HG03175 (cell line): ENCODE measurements around the gene GALR2.
A peak's percentile ranks its signal among the peaks of the same experiment; 100 is the strongest.

Source experiments
- ATAC-seq: cut with Tn5 transposase; IDR thresholded peaks from one replicate; pipeline ENCODE4 v1.9.1; 2021; ENCODE audit warnings: mild to moderate bottlenecking, moderate library complexity; ENCODE audit not compliant: unreplicated experiment

GALR2 gene

DNA sequence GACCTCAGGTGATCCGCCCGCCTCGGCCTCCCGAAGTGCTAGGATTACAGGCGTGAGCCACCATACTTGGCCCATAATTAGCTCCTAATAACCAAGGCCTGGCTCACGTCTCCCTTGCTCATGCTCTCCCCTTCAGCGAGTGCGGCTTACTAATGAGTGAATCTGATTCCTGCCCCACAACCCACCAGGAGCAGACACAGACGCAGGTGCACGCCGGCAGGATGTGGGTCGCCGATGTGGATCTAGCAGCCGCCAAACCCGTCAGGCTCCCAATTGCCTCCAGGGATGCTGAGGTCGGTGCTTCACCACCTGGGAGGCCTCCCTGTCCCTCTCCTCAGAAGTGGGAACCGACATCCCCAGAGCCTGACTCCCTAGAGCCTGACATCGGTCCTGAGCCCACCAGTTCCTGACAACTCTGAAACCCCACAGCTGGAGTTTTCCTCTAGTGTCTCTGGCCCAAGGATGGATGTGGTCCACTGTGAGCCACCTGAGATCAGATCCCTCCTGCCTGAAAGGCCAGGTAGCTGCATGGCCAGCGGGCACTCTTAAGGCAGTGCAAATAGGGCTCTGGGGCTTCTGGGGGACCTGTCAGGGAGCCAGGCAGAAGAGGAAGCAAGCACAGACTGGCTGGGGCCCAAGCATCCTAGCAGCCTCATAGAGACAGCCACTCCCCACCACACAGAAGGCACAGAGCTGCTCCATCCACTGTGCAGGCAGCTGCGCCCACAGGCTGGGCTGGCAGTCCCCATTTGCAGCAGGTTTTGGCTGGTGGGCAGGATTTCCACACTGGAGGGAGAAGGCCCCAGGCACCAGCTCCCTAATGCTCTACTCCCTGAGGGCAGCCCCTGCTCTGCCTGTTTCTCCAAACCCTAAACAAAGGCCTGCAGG, 18.2 kb downstream of the GALR2 start:
- no peak for ATAC-seq

- no peak for ATAC-seq
These were observed 19.5 kb downstream of the GALR2 start for GRCh38 chr17:76094046-76094445.

DNA sequence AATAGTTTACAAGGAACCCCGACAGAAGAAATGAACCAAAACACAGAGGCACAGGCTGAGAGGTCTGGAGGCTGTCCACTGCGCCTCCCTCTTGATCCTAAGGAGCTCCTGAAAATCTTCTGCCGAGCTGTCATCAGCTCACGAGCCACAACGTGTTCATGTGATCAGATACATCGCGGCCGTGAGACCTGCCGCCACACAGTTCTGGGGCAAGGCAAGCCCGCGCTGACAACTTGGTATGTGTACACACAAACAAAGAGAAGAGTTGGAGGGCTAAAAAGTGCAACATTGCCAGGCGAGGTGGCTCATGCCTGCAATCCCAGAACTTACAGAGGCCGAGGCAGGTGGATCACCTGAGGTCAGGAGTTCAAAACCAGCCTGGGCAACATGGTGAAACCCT, 21.4 kb downstream of the GALR2 start:
- ATAC-seq = no peak

DNA sequence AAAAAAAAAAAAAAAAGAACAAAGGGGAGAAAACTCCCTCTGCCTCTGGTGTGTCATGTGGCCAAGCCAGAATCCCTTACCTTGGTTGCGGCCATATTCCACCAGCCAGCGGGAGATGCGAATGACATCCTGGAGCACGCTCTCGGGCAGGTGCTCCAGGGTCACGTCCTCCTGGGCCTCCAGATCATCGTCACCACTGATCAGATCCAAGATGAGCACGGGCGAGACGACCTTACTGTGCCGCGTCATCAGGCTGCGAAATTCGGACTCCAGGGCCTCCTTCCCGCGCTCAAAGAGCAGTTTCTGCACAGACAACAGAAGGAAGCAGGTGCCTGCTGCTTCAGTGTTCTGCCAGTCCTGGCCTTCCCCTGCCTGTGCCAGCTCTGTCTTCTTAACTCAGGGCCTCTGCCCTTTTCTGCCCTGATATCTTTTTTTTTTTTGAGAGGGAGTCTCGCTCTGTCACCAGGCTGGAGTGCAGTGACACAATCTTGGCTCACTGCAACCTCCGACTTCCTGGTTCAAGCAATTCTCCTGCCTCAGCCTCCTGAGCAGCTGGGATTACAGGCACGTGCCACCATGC, 23.2 kb downstream of the GALR2 start:
- no peak for ATAC-seq

DNA sequence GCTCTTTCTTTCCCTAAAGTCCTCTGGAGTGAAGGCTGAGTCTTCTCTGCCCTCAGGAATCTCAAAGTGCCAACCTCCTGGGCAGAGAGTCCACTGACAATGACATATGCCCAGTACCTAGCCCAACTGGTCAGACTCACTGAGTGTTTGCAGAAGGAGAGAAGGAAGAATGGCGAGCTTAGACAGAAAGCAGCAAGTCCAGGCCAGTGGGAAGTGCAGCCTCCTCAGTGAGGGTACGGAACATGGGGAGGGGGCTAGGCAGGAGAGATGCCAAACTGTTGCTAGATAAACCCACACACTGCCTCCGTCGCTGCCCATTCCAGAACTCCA, 28.3 kb downstream of the GALR2 start:
- no peak for ATAC-seq

DNA sequence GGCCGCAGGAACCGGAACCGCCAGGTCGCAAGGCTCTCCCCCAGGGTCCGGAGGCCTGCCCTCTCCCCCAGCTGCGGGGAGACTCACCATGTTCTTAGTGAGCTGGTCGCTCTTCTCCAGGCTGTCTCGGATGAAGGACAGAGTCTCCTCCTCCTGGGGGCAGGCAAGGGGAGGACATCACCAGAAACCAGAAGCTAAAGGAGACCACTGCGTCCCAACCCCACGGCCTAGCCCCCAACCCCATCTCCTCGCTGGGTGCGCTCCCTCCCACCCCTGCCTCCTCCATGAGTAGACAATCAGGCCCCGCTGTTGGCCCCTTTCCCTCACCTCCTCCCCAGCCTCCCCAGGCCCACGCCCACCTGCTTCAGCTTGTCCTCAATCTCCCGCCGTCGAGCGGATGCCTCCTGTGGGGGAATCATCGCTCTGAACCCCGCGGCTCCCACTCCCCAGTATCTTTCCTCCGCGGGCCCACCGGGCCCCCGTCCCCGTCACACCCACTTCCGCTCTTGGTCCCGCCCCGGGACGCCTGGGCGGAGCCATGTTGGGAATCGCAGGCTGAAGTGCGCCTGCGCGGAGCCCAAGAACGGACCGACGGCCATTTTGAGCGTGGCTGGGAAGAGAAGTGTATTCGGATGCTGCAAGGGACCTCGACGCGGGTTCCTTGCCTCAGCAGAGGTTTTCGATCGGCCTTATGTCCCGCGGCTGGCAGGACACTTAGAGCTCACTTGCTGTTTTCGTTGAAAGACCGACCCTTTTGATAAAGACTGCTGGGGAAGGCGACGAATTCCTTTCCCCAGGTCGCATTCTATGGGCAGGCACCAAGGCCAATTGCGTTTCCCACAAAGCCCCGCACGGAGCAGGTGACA, 28.9 kb downstream of the GALR2 start, which contains the start of gene EXOC7:
EXOC7 (minus strand) TSS at position 514 of the 866 bp plus-strand sequence; CDS start at position 419, 95 bp downstream.
- ATAC-seq = peak; percentile 79

- ATAC-seq = no peak
These were observed 29.7 kb downstream of the GALR2 start for GRCh38 chr17:76104140-76104895.

DNA sequence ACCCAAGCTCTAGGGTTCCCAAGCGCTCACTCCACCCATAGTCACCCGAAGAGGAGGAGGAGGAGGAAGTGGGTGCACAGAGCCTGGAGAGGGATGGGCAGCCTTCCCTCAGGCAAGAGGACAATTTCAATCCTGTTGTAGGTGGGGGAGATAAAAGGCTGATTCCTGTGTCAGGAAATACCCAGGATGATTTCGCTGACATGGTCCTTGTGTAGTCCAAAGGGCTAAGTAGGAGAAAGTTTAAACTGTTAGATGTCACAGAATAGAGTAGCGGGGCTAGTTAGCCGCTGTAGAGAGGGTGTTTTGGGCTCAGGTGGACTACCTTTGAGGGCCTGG, 30.3 kb downstream of the GALR2 start:
- no peak for ATAC-seq

GRCh38 chr17:76106703-76107102, 32.1 kb downstream of the GALR2 start:
- ATAC-seq = no peak

DNA sequence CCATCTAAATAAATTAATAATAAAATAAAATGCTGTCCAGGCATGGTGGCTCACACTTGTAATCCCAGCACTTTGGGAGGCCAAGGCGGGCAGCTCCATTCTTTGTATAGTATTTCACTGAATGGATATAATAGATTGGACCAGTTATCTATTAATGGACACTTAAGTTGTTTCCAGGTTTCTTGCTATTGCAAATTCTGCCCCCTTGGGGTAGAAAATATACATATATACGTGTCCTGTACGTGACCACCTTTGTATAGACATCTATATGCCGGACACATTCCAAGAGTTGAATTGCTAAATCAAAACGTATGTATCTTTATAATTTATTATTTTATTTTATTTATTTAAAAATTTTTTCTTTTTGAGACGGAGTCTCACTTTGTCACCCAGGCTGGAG, 32.9 kb downstream of the GALR2 start:
- no peak for ATAC-seq

DNA sequence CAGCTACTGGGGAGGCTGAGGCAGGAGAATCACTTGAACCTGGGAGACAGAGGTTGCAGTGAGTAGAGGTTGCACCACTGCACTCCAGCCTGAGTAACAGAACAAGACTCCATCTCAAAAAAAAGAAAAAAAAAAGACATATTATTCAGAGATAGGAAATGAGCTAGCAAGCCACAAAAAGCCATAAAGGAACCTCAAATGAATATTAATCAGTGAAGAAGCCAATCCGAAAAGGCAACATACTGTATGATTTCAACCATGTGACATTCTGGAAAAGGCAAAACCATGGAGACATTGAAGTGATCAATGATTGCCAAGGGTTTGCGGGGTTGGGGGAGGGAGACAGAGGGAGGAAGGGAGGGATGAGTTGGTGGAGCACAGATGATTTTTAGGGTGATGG, 37.4 kb downstream of the GALR2 start:
- ATAC-seq = no peak

DNA sequence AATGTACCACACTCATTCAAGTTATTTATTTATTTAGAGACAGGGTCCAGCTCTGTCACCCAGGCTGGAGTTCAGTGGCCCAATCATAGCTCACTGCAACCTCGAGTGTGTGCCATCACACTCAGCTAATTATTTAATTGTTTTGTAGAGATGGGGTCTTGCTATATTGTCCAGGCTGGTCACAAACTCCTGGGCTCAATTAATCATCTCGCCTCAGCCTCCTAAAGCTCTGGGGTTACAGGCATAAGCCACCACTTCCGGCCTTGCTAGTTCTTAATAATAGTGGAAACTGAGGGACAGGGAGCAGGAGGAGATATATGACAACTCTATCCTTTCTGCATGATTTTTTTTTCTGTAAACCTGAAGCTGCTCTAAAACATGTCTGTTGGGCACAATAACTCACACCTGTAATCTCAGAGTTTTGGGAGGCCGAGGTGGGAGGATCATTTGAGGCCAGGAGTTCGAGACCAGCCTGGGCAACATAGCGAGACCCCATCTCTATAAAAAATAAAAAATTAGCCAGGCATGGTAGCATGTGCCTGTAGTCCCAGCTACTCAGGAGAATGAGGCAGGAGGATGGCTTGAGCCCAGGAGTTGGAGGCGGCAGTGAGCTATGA, 40.7 kb downstream of the GALR2 start:
- ATAC-seq = no peak

DNA sequence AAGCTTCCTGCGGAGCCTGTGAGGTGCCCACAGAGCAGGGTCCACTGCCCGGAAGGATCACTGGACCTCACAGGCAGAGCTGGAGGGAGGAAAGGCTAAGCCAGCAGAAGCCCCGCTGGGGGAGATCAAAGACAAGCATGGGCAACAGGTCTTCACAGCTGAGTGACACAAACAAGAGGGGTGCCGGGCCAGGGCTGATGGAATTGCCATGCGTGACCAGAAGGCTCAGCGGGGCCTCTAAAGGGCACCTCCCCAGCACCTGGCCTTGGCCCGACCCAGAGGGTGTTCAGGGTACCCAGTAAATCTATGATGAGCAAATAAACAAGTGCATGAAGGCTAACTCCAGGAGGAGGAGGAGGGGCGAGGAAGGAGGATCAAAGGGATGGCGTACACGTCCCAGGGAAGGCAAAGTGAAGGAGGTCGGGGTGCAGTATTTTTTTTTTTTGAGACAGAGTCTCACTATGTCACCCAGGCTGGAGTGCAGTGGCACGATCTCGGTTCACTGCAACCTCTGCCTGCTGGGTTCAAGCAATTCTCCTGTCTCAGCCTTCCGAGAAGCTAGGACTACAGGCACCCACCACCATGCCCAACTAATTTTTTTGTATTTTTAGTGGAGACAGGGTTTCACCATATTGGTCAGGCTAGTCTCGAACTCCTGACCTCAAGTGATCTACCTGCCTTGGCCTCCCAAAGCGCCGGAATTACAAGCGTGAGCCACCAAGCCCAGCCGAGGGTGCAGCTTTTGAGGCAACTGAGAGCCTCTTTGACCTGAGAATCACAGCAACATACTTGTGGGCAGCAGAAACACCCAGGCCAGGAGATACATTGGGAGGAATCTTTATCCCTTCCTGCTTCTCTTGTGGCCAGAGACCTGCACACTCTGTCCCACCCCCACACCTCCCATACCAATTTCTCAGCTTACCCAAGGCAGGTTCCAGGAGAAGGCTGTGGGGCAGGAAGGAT, 45.1 kb downstream of the GALR2 start:
- no peak for ATAC-seq

- ATAC-seq = no peak
These were observed 46.1 kb downstream of the GALR2 start for GRCh38 chr17:76120658-76121008.

DNA sequence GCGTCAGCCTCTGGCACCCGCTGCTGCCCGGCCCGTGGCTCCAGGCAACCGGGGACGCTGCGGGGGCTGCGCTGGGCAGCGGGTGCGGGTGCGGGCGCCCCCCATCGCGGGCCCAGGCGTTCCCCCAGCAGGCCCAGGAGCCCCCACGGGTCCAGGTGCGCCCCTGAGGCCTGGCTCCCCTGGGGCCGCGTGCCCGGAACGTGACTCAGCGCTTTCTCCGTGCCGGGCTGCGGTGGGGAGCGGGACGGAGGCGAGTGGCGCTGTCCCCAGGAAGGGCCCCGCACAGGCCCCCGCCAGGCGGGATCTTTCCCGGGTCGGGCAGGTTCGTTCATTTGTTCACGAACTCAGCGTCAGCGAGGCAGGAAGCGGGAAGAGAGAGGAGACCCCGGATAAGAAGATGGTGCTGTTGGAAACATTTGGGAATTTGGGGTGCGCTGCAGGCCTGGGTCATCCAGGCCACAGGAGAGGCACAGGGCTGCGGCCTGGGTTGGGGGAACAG, 47.4 kb downstream of the GALR2 start:
- ATAC-seq = peak; percentile 16

GRCh38 chr17:76122431-76123190, 48.0 kb downstream of the GALR2 start:
- ATAC-seq = no peak

- ATAC-seq = no peak
These were observed 48.6 kb downstream of the GALR2 start for GRCh38 chr17:76123191-76123499.

DNA sequence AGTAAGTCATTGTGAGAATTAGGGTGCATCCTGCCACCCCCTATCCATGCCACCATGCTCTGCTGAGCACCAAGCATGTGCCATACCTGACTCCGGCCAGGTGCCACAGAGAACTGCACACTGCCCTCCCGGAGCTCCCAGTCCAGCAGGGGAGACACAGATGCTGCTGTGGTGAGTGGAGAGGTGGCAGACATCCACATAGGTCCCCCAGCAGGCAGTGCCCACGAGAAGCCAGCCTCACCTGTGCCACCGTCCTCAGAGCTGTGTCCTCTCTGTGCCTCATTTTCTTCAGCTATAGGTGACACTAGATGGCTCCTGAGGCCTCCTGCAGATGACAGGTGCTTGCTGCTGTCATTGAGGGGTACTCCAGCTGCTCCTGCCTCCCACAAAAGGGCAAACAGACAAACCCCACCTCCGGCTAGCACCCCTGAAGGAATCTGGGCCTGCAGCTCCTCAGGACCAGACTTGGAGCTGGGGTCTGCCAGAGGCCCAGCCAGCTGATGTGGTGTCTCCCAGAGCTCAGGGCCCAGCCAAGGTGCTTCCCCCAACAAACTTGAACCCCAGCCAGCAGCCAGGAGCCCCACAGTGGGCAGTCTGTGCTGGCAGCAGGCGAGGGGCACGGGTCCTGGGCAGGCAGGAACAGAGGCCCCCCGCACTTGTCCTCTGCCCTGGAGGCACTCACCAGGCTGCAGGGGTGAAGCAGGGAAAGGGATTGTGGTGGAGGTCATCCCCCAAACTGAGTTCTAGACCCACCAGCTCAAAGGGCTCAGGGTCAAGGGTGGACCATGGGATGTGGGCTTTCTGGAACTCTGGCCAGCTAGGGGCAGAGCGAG, 49.4 kb downstream of the GALR2 start:
- ATAC-seq = no peak
